CD8-positive, alpha-beta memory T cell (primary cell): ENCODE data around the gene ATAD3A. TPM values are rescaled to one million over a fixed set of nuclear protein-coding genes. Genes with fewer than 3 reads are reported as not detected.
"Not testable (repeated sequence)": the region's sequence is repeated elsewhere in the genome, so short reads cannot be mapped to it uniquely, and the experiment has no call there.

ENCODE experiments used
- CTCF ChIA-PET: fragments of 350-600 bp; sonication (Branson Sonifier 250); formaldehyde crosslinking; loops from one replicate; lab custom pipeline; 2021; ENCODE audit warnings: antibody characterized with exemption; lab: Charles Lee
- POLR2A ChIA-PET: fragments of 350-600 bp; sonication (Branson Sonifier 250); formaldehyde crosslinking; loops from one replicate; lab custom pipeline; 2021; ENCODE audit warnings: antibody characterized with exemption; lab: Charles Lee
- DNase-seq, 5 donors: peaks; one replicate each; pipeline versions ENCODE4 v3.0.0 to v3.0.0-alpha.2; 2020 to 2022; ENCODE audit warnings: mixed read lengths in 1 of 5
- H3K27ac ChIP-seq: one replicate; pipeline ENCODE4 v1.7.0; 2013; ENCODE audit warnings: low read depth, mild to moderate bottlenecking, low read length, moderate library complexity
- H3K27me3 ChIP-seq: 2 replicates; pipeline ENCODE4 v1.7.0; 2013; ENCODE audit warnings: low read length, mild to moderate bottlenecking; ENCODE audit not compliant: insufficient read depth, poor library complexity, severe bottlenecking
- H3K36me3 ChIP-seq: 2 replicates; pipeline ENCODE4 v1.7.0; 2013; ENCODE audit warnings: mild to moderate bottlenecking, low read length, moderate library complexity; ENCODE audit not compliant: insufficient read depth
- H3K4me1 ChIP-seq: 2 replicates; pipeline ENCODE4 v1.7.0; 2013; ENCODE audit warnings: mild to moderate bottlenecking, low read length, moderate library complexity; ENCODE audit not compliant: insufficient read depth
- H3K4me3 ChIP-seq: 2 replicates; pipeline ENCODE4 v1.7.0; 2013; ENCODE audit warnings: mild to moderate bottlenecking, low read length
- H3K9me3 ChIP-seq: 2 replicates; pipeline ENCODE4 v1.7.0; 2013; ENCODE audit warnings: mild to moderate bottlenecking, low read length
- H3K27ac Mint-ChIP-seq, 8 donors: one replicate each; pipeline ENCODE4 v1.8.0; 2020 to 2021; ENCODE audit warnings: mixed read lengths in 8 of 8, mild to moderate bottlenecking in 6 of 8, inconsistent platforms in 3 of 8, moderate library complexity in 3 of 8
- H3K27me3 Mint-ChIP-seq, 2 donors: one replicate each; pipeline ENCODE4 v1.8.0; 2020 to 2021; ENCODE audit warnings: mixed read lengths in 2 of 2, mild to moderate bottlenecking in 1 of 2, moderate library complexity in 1 of 2
- H3K36me3 Mint-ChIP-seq, 3 donors: one replicate each; pipeline ENCODE4 v1.8.0; 2020 to 2021; ENCODE audit warnings: mixed read lengths in 3 of 3, inconsistent platforms in 1 of 3, mild to moderate bottlenecking in 1 of 3
- H3K4me1 Mint-ChIP-seq, 3 donors: one replicate each; pipeline ENCODE4 v1.8.0; 2020 to 2021; ENCODE audit warnings: mixed read lengths in 3 of 3, inconsistent platforms in 1 of 3, mild to moderate bottlenecking in 1 of 3
- H3K4me3 Mint-ChIP-seq, 7 donors: one replicate each; pipeline ENCODE4 v1.8.0; 2020 to 2021; ENCODE audit warnings: mixed read lengths in 7 of 7, mild to moderate bottlenecking in 6 of 7, moderate library complexity in 4 of 7, inconsistent platforms in 2 of 7
- H3K9me3 Mint-ChIP-seq, 5 donors: one replicate each; pipeline ENCODE4 v1.8.0; 2020 to 2022; ENCODE audit warnings: mixed read lengths in 5 of 5, mild to moderate bottlenecking in 3 of 5, moderate library complexity in 2 of 5, inconsistent platforms in 1 of 5
- polyA plus RNA-seq: library from polyadenylated mRNA; unstranded; fragments of 300-500 nt; fragmentation: Illumina TruSeq; gene quantifications from one replicate; pipeline ENCODE4 v1.2.3, GENCODE V29; 2021
- total RNA-seq, 2 experiments: library from RNA; stranded (reverse); gene quantifications; one replicate each; pipeline ENCODE4 v1.2.3, GENCODE V29; 2021

The ATAD3A gene
- 10 to 100 TPM; 97.4 to 98.7 TPM for total RNA-seq
- 16.0 TPM for polyA plus RNA-seq

DNA sequence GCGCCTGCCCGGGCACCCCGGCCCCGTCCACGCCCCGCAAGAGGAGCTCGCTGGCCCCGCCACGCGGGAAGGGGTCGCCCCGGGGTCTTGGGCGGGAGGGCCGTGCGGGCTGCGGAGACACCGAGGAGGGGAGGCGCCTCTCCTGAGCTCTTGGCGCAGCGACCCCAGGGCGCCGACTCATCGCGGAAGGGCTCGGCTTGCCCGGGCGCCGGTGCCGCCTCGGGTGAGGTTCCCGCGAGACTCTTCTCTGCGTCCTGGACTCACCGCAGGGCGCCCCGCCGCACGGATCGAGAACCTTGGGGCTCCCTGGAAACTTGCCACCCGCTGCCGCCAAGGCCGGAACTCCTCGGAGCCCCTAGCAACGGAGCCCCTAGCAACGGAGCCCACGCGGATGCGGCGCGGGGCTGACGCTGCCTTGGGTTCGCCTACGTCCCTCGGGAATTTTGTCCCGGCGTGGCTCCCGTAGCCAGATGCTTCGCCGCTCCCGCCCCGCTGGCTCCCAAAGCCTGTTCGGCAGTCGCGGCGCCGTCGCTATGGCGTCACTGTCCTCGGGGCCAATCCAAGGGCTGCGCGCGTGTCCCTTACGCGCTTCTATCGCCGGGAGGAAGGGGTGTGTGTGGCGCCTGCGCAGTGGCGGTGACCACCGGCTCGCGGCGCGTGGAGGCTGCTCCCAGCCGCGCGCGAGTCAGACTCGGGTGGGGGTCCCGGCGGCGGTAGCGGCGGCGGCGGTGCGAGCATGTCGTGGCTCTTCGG, at the start of gene ATAD3A:
Gene ATAD3A, plus strand, starts transcription at position 630 of the 753 bp plus-strand sequence. Its CDS starts 107 bp downstream, at position 737.
- peak within 1 kb of the TSS; percentile 84 to 96 (median 94) for H3K27ac Mint-ChIP-seq
- CTCF ChIA-PET, result no interaction called here

DNA sequence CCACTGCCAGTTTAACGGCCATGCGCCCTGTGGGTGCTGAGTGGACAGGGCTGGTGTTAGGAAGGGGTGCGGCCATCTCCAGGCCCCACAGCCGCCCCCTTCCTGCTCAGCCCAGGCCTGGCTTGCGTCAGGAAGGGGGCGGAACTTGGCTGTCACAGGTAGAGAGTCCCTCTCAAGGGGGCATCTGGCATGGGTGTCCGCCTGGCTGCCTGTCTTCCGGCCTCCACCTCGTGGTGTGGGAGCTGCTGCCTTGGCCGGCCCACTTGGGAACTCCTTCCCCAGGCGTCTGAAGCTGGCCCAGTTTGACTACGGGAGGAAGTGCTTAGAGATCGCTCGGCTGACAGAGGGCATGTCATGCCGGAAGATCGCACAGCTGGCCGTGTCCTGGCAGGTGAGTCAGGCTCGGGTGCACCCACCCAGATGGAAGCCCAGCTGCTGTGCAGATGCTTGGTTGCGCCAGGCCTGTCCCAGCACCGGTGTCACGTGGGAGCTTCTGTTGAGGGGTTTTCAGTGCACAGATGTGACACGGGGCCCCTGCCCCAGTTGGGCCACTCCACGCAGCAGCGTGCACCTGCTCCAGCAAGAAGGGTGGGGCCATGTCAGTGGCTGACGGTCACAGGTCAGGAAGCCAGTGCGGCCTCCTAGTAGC, 49.5 kb upstream of the ATAD3A start:
- H3K27ac Mint-ChIP-seq, result peak overlapping the region in 4 of 8 donors; percentile 11 to 97 (median 64)
- H3K36me3 Mint-ChIP-seq, result no peaks in the 10 kb centered on the region
- Histone ChIP-seq H3K9me3 (no peaks in the 10 kb centered on the region), H3K36me3 (no peaks in the 10 kb centered on the region), H3K27me3 (no peaks in the 10 kb centered on the region), H3K4me1 (no peaks in the 10 kb centered on the region), H3K4me3 (no peak overlapping the region), H3K27ac (no peak overlapping the region)
- no peaks in the 10 kb centered on the region for H3K9me3 Mint-ChIP-seq
- ChIA-PET CTCF (no interaction called here), POLR2A (no interaction called here)
- peak in 2 of 5 donors; percentile 23 to 26 for DNase-seq
- peaks cover 2 to 8% of the 10 kb centered on the region in 2 donors for H3K27me3 Mint-ChIP-seq
- peak overlapping the region; percentile 2 to 73 (median 64) for H3K4me3 Mint-ChIP-seq
- no peaks in the 10 kb centered on the region for H3K4me1 Mint-ChIP-seq

More for the DNA sequence above, at the start of gene ATAD3A:
- peaks cover 0 to 12% (median 0%) of the 10 kb centered on the region in 3 donors for H3K36me3 Mint-ChIP-seq
- POLR2A ChIA-PET, result interaction anchor here (0.5 to 1.0 kb wide), 2 partner anchors 12 to 105 kb away, joined by 3 to 5 read pairs; partner anchors contain the start of gene MRPL20
- Histone ChIP-seq H3K36me3 (no peaks in the 10 kb centered on the region), H3K4me1 (peaks cover 7% of the 10 kb centered on the region), H3K4me3 (peak within 1 kb of the TSS; percentile 88), H3K27me3 (no peaks in the 10 kb centered on the region), H3K27ac (peak within 1 kb of the TSS; percentile 93), H3K9me3 (no peaks in the 10 kb centered on the region)
- H3K9me3 Mint-ChIP-seq, result no peaks in the 10 kb centered on the region
- peaks cover 8 to 15% (median 11%) of the 10 kb centered on the region in 3 donors for H3K4me1 Mint-ChIP-seq
- H3K4me3 Mint-ChIP-seq, result peak within 1 kb of the TSS; percentile 88 to 98 (median 93)
- peak; percentile 92 to 96 (median 94) for DNase-seq
- peaks cover 0 to 3% of the 10 kb centered on the region in 2 donors for H3K27me3 Mint-ChIP-seq

- H3K4me3 ChIP-seq, result no peak overlapping the region
- ChIA-PET POLR2A (no interaction called here), CTCF (no interaction called here)
- no peak overlapping the region for H3K27ac Mint-ChIP-seq
- H3K27ac ChIP-seq, result no peak overlapping the region
- H3K4me1 Mint-ChIP-seq, result no peaks in the 10 kb centered on the region
- no peak overlapping the region for H3K4me3 Mint-ChIP-seq
- DNase-seq, result no peak
- no peaks in the 10 kb centered on the region for H3K9me3 ChIP-seq
- peaks cover 2 to 8% of the 10 kb centered on the region in 2 donors for H3K27me3 Mint-ChIP-seq
- no peaks in the 10 kb centered on the region for H3K4me1 ChIP-seq
- no peaks in the 10 kb centered on the region for H3K27me3 ChIP-seq
- no peaks in the 10 kb centered on the region for H3K36me3 ChIP-seq
- no peaks in the 10 kb centered on the region for H3K36me3 Mint-ChIP-seq
- H3K9me3 Mint-ChIP-seq, result no peaks in the 10 kb centered on the region
Observed at GRCh38 chr1:1463312-1463711, 48.6 kb upstream of the ATAD3A start.

DNA sequence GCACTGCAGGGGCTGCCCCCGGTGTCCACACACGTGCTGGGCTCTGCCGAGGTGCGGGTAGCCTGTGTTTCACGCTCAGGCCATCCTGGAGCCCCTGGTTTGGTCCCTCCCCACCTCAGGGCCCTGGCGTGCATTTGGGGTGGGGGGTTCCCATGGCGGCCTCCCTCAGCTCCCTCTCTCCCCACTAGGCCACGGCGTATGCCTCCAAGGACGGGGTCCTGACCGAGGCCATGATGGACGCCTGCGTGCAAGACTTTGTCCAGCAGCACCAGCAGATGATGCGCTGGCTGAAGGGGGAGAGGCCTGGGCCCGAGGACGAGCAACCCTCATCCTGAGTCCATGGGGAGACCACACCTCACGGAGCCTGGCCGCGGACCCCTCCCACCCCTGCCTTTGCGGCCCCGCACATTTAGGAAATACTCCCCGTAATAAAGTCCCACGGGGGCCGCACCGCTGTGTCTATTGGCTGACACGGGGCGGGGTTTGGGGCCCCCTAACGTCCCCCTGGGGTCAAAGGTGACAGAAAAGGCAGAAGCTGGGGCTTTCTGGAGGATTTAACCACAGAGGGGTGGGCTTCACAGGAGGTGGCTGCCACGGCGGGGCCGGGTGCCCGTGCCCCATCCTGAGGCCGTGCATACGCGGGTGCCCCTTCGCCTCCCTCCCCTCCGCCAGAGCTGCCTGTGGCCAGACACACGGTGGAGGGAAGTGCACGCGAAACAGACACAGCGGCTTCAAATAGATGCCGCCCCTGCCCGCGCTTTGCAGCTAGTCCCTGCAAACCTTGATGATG, 43.6 kb upstream of the ATAD3A start:
- H3K27me3 Mint-ChIP-seq, H3K36me3 Mint-ChIP-seq, CTCF ChIA-PET, H3K27me3 ChIP-seq, H3K27ac Mint-ChIP-seq, H3K9me3 Mint-ChIP-seq, H3K4me3 ChIP-seq, H3K4me3 Mint-ChIP-seq, POLR2A ChIA-PET, H3K9me3 ChIP-seq, DNase-seq, H3K27ac ChIP-seq, H3K36me3 ChIP-seq: not testable (repeated sequence)
- peaks cover 14% of the 10 kb centered on the region for H3K4me1 ChIP-seq
- peaks cover 14 to 22% (median 19%) of the 10 kb centered on the region in 3 donors for H3K4me1 Mint-ChIP-seq

- Mint-ChIP-seq H3K4me3 (peak overlapping the region; percentile 84 to 97 (median 88)), H3K27ac (peak overlapping the region; percentile 67 to 98 (median 94)), H3K4me1 (peaks cover 17 to 31% (median 19%) of the 10 kb centered on the region in 3 donors), H3K27me3 (no peaks in the 10 kb centered on the region), H3K9me3 (no peaks in the 10 kb centered on the region), H3K36me3 (peaks cover 0 to 5% (median 0%) of the 10 kb centered on the region in 3 donors)
- Histone ChIP-seq H3K9me3 (no peaks in the 10 kb centered on the region), H3K36me3 (no peaks in the 10 kb centered on the region), H3K4me1 (peaks cover 14% of the 10 kb centered on the region), H3K27ac (peak overlapping the region; percentile 70), H3K27me3 (no peaks in the 10 kb centered on the region), H3K4me3 (peak overlapping the region; percentile 63)
- DNase-seq, result peak in 1 of 5 donors; percentile 12
- ChIA-PET POLR2A (interaction anchor here (0.6 kb wide), 1 partner anchor 101 kb away, joined by 4 read pairs; no protein-coding TSS in a partner anchor), CTCF (no interaction called here)
Observed at GRCh38 chr1:1470626-1471388, 41.2 kb upstream of the ATAD3A start.

DNA sequence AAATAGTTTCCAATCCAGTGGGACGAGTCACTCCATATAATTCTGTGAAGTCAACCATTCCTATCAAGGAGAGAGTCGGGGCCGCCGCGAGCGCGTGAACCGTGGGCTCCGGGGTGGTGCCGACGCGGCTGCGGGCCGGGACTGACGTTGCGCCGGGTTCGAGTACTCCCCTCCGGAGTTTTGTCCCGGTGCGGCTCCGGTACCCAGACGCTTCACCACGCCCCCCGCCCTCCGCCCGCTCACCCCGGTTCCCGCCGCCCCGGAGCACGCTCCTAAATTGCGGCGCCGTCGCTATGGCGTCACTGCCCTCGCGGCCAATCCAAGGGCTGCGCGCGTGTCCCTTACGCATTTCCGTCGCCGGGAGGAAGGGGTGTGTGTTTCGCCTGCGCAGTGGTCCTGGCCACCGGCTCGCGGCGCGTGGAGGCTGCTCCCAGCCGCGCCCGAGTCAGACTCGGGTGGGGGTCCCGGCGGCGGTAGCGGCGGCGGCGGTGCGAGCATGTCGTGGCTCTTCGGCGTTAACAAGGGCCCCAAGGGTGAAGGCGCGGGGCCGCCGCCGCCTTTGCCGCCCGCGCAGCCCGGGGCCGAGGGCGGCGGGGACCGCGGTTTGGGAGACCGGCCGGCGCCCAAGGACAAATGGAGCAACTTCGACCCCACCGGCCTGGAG, 40.4 kb upstream of the ATAD3A start, which contains the start of gene ATAD3B:
Gene ATAD3B, plus strand, starts transcription at position 377 of the 664 bp plus-strand sequence. Its CDS starts 120 bp downstream, at position 497.
- no peaks in the 10 kb centered on the region for H3K9me3 Mint-ChIP-seq
- H3K36me3 Mint-ChIP-seq, result peaks cover 0 to 5% (median 0%) of the 10 kb centered on the region in 3 donors
- peak within 1 kb of the TSS; percentile 84 to 97 (median 88) for H3K4me3 Mint-ChIP-seq

More for the DNA sequence above, 40.4 kb upstream of the ATAD3A start, which contains the start of gene ATAD3B:
- no peaks in the 10 kb centered on the region for H3K9me3 ChIP-seq
- ChIA-PET POLR2A (no interaction called here), CTCF (no interaction called here)
- H3K4me1 ChIP-seq, result peaks cover 14% of the 10 kb centered on the region
- no peaks in the 10 kb centered on the region for H3K27me3 ChIP-seq
- DNase-seq, result peak; percentile 84 to 93 (median 88)
- H3K27ac Mint-ChIP-seq, result peak within 1 kb of the TSS; percentile 67 to 98 (median 94)
- no peaks in the 10 kb centered on the region for H3K27me3 Mint-ChIP-seq
- peaks cover 17 to 31% (median 19%) of the 10 kb centered on the region in 3 donors for H3K4me1 Mint-ChIP-seq
- H3K4me3 ChIP-seq, result peak within 1 kb of the TSS; percentile 63
- no peaks in the 10 kb centered on the region for H3K36me3 ChIP-seq
- H3K27ac ChIP-seq, result peak within 1 kb of the TSS; percentile 70
